A549 (cell line): ENCODE measurements around the gene UNC79. TPM values are rescaled to one million over a fixed set of nuclear protein-coding genes. Genes with fewer than 3 reads are reported as not detected.

ENCODE experiments used
- ATAC-seq, 2 experiments: fragments of 200-7000 bp in 1 of 2; fragments of >200 bp in 1 of 2; cut with Nextera tagmentation in 1 of 2; cut with Tn5 transposase in 1 of 2; 3 replicates each; pipeline versions ENCODE4 v1.8.0 to v1.9.1; 2018 to 2020; ENCODE audit warnings: mild to moderate bottlenecking in 1 of 2, moderate library complexity in 1 of 2
- CTCF ChIA-PET: fragments of 300-600 bp; sonication (Branson Sonifier 250); formaldehyde crosslinking; extraction: SDS; loops from one replicate; lab custom pipeline; 2021; ENCODE audit warnings: antibody characterized with exemption, inconsistent platforms; lab: Yijun Ruan, JAX
- POLR2A ChIA-PET: fragments of 350-600 bp; formaldehyde crosslinking; extraction: SDS; loops from one replicate; lab custom pipeline; 2021; ENCODE audit warnings: antibody characterized with exemption, inconsistent platforms; lab: Yijun Ruan, JAX
- DNase-seq, 2 experiments: peaks; one replicate each; pipeline versions ENCODE4 v3.0.0 to v3.0.0-alpha.2; 2011 to 2016; ENCODE audit warnings: low read depth in 1 of 2, low spot score in 1 of 2
- FAIRE-seq: peaks from 2 replicates; lab custom pipeline; 2011; peaks lifted over from hg19 to GRCh38; lab: Jason Lieb, UNC
- H3K27ac ChIP-seq, 2 experiments: fragments of >200 bp; sonication (Bioruptor Twin); formaldehyde crosslinking; 3 replicates each; pipeline ENCODE4 v1.5.1; 2016 to 2017
- H3K4me1 ChIP-seq: fragments of >200 bp; sonication (Bioruptor Twin); formaldehyde crosslinking; 3 replicates; pipeline ENCODE4 v1.6.1; 2016
- H3K4me2 ChIP-seq: fragments of >200 bp; sonication (Bioruptor Twin); formaldehyde crosslinking; 3 replicates; pipeline ENCODE4 v1.6.1; 2016
- H3K4me3 ChIP-seq: fragments of >200 bp; sonication (Bioruptor Twin); formaldehyde crosslinking; 3 replicates; pipeline ENCODE4 v1.5.1; 2016
- H3K9me3 ChIP-seq: fragments of >200 bp; sonication (Bioruptor Twin); formaldehyde crosslinking; 3 replicates; pipeline ENCODE4 v1.6.1; 2016
- BCL3 ChIP-seq: fragments of >200 bp; sonication (Bioruptor Twin); formaldehyde crosslinking; IDR thresholded peaks from 3 replicates; pipeline ENCODE4 v1.6.1; 2016
- CBX8 ChIP-seq: fragments of 200-600 bp; sonication (generic); IDR thresholded peaks from 2 replicates; pipeline ENCODE4 v1.6.1; 2016
- CTCF ChIP-seq: fragments of >200 bp; sonication (Bioruptor Twin); formaldehyde crosslinking; IDR thresholded peaks from 3 replicates; pipeline ENCODE4 v1.5.1; 2016
- E2F6 ChIP-seq: IDR thresholded peaks from 2 replicates; pipeline ENCODE4 v1.6.1; 2012; ENCODE audit warnings: low read depth, borderline replicate concordance
- HOXB13 ChIP-seq: fragments of 250-450 bp; sonication (Bioruptor Pico); IDR thresholded peaks from 2 replicates; pipeline ENCODE4 v1.5.0; 2020; ENCODE audit warnings: low read depth, mild to moderate bottlenecking, moderate library complexity
- MAX ChIP-seq: IDR thresholded peaks from 2 replicates; pipeline ENCODE4 v1.6.1; 2012
- MYC ChIP-seq: IDR thresholded peaks from 2 replicates; pipeline ENCODE4 v1.6.1; 2012; ENCODE audit warnings: mild to moderate bottlenecking, inconsistent platforms, low read length, improper control_type of control experiment, borderline replicate concordance
- PBX3 ChIP-seq: IDR thresholded peaks from 2 replicates; pipeline ENCODE4 v1.6.1; 2012
- PHF8 ChIP-seq: fragments of 200-600 bp; sonication (generic); IDR thresholded peaks from 2 replicates; pipeline ENCODE4 v1.6.1; 2016; ENCODE audit warnings: low read depth, mild to moderate bottlenecking, antibody characterized with exemption, moderate library complexity, borderline replicate concordance
- RNF2 ChIP-seq: fragments of 200-600 bp; sonication (generic); IDR thresholded peaks from 2 replicates; pipeline ENCODE4 v1.6.1; 2016; ENCODE audit warnings: low read depth, mild to moderate bottlenecking, antibody characterized with exemption, moderate library complexity, borderline replicate concordance
- USF2 ChIP-seq: fragments of 450-650 bp; IDR thresholded peaks from 2 replicates; pipeline ENCODE4 v1.6.1; 2014; ENCODE audit warnings: antibody characterized with exemption
- WGBS: methylation state at CpG from one replicate; pipeline ENCODE4 v1.1.6; 2017; ENCODE audit errors: missing lambda C conversion rate; 5-methylcytosine and 5-hydroxymethylcytosine counted together
- polyA plus RNA-seq, 4 experiments: library from polyadenylated mRNA; depleted of rRNA in 3 of 4; stranded (reverse); fragments of >200 nt; fragmentation: RNase III in 1 of 4; extraction: RNeasy Plus Mini Kit Qiagen cat#74134 plus additional on column Dnase treatment in 1 of 4; gene quantifications; 2 replicates in 3 of 4; 3 replicates in 1 of 4; pipeline ENCODE4 v1.2.3, GENCODE V29; 2011 to 2017

The UNC79 gene
- polyA plus RNA-seq, 2 of the 4 experiments (the other 2 are of a cell fraction) = 0.01 TPM

- peaks cover 8% of the 10 kb centered on the region; the same call in 1 of the 3 replicates for H3K9me3 ChIP-seq
- no peak overlapping the region for H3K4me3 ChIP-seq
- DNase-seq (no peak), FAIRE-seq (no peak), ATAC-seq (no peak)
- H3K27ac ChIP-seq = no peak overlapping the region
- ChIA-PET POLR2A (no interaction called here), CTCF (no interaction called here)
- H3K4me2 ChIP-seq = no peak overlapping the region
- WGBS = 0% methylated on average over 2 of the region's 2 CpGs
- H3K4me1 ChIP-seq = no peaks in the 10 kb centered on the region
- no peak for TF ChIP-seq CBX8
- peak; percentile 62 for TF ChIP-seq USF2
Observed at GRCh38 chr14:93701562-93701961, 270.8 kb downstream of the UNC79 start.

GRCh38 chr14:93702946-93703345 is 272.2 kb downstream of the UNC79 start:
- POLR2A ChIA-PET = no interaction called here
- ATAC-seq = no peak
- peaks cover 3% of the 10 kb centered on the region; the same call in 1 of the 3 replicates for H3K9me3 ChIP-seq
- TF ChIP-seq USF2 (peak; percentile 55), RNF2 (no peak), PHF8 (no peak), MYC (no peak)
- TF ChIP-seq, all 56 proteins: peak for 1
- 18% methylated on average over 6 of the region's 6 CpGs for WGBS
- no peaks in the 10 kb centered on the region for H3K4me1 ChIP-seq
- FAIRE-seq = no peak
- CTCF ChIA-PET = interaction anchor here (1.1 kb wide), 1 partner anchor 23 kb away, joined by 3 read pairs; no protein-coding TSS in a partner anchor
- H3K4me3 ChIP-seq = no peak overlapping the region
- no peak for DNase-seq
- no peak overlapping the region for H3K4me2 ChIP-seq
- no peak overlapping the region for H3K27ac ChIP-seq

- ATAC-seq (no peak), FAIRE-seq (no peak), DNase-seq (no peak)
- Histone ChIP-seq H3K4me3 (no peak overlapping the region), H3K4me2 (no peak overlapping the region), H3K9me3 (no peaks in the 10 kb centered on the region), H3K4me1 (no peaks in the 10 kb centered on the region), H3K27ac (no peak overlapping the region)
- ChIA-PET POLR2A (no interaction called here), CTCF (no interaction called here)
- TF ChIP-seq MAX (no peak), CTCF (no peak), PBX3 (no peak), BCL3 (no peak), E2F6 (no peak), HOXB13 (CRISPR knock-in tag) (no peak), PHF8 (no peak)
- 42% methylated on average over 6 of the region's 6 CpGs for WGBS
Observed at GRCh38 chr14:93703941-93704340, 273.2 kb downstream of the UNC79 start.
